ENCODE data around the gene LIN9. TPM values are rescaled to one million over a fixed set of nuclear protein-coding genes. Genes with fewer than 3 reads are reported as not detected.

LIN9 gene
- total RNA-seq, 1 donor from 2014 or later: 4.6 TPM

DNA sequence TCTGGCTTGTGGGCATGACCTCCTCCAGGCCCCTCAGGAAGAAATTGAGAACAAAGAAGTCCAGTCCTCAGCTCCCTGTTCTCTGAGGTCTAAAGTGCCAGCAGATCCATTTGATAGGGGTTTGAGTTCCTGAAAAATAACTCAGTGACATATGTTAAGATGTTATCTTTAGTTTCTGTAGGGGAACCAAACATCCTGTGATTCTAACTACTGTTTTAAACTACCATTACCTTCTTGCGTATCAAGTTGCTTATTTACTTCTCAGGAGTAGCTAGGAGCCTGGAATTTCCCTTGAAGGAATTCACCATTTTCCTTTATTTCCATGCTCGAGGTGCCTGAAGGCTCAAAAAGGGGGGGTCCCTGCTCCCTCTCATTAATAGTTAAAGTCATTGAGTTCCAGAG is 18.8 kb upstream of the LIN9 start:
- Histone ChIP-seq H3K27me3 (ENCODE audit: control insufficient read depth, insufficient read depth, low read length) (no peaks in the 10 kb centered on the region), H3K4me3 (ENCODE audit: low read depth, low read length) (no peak overlapping the region), H3K36me3 (ENCODE audit: control insufficient read depth, insufficient read depth, low read length) (no peaks in the 10 kb centered on the region)
- DNase-seq (ENCODE audit: low read depth): no peak
- TF ChIP-seq, protein P1, sequence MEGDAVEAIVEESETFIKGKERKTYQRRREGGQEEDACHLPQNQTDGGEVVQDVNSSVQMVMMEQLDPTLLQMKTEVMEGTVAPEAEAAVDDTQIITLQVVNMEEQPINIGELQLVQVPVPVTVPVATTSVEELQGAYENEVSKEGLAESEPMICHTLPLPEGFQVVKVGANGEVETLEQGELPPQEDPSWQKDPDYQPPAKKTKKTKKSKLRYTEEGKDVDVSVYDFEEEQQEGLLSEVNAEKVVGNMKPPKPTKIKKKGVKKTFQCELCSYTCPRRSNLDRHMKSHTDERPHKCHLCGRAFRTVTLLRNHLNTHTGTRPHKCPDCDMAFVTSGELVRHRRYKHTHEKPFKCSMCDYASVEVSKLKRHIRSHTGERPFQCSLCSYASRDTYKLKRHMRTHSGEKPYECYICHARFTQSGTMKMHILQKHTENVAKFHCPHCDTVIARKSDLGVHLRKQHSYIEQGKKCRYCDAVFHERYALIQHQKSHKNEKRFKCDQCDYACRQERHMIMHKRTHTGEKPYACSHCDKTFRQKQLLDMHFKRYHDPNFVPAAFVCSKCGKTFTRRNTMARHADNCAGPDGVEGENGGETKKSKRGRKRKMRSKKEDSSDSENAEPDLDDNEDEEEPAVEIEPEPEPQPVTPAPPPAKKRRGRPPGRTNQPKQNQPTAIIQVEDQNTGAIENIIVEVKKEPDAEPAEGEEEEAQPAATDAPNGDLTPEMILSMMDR (IDR thresholded peaks at IDR 0.05; ENCODE audit: insufficient read depth, low read length, poor library complexity, severe bottlenecking): no peak

DNA sequence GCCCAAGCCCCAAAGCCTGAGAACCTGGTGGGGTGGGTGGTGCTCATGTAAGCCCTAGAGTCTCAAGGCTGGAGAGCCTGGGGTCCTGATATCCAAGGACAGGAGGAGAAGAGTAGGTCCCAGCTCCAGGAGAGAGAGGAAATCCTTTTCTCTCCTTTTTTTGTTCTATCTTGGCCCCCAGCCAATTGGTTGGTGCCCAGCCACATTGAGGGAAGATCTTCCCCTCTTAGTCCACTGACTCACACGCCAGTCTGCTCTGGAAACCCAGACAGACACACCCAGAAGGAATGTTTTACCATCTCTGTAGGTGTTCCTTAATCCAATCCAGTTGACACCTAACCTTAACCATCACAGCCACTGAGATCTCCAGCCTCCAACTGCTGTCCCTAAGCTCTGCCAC is 16.2 kb upstream of the LIN9 start:
- H3K36me3 ChIP-seq (ENCODE audit: control insufficient read depth, insufficient read depth, low read length): no peaks in the 10 kb centered on the region
- TF ChIP-seq, protein P1 (IDR thresholded peaks at IDR 0.05; ENCODE audit: insufficient read depth, low read length, poor library complexity, severe bottlenecking): no peak
- no peak overlapping the region for H3K4me3 ChIP-seq (ENCODE audit: low read depth, low read length)
- no peak for DNase-seq (ENCODE audit: low read depth)
- no peaks in the 10 kb centered on the region for H3K27me3 ChIP-seq (ENCODE audit: control insufficient read depth, insufficient read depth, low read length)

DNA sequence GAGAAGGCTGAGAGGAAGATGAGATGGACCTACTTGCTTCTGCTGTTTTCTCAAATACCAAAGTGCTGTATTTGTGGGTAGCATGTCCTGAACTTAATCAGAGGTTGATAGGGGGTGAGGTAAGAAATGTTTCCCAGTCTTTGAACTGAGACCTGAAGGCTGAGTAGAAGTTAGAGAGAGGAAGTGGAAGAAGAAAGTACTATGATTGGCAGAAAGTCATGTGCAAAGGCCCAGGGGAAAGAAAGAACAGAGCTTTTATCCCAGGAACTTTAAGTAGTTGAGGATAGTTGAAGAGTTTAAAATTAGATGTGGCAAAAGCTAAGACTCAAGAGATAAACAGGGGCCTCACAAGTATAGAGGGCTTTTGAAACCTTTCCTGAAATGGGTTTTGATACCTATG is 15.5 kb upstream of the LIN9 start:
- DNase-seq (ENCODE audit: low read depth): no peak
- TF ChIP-seq, protein P1 (IDR thresholded peaks at IDR 0.05; ENCODE audit: insufficient read depth, low read length, poor library complexity, severe bottlenecking): no peak
- Histone ChIP-seq H3K27me3 (ENCODE audit: control insufficient read depth, insufficient read depth, low read length) (no peaks in the 10 kb centered on the region), H3K4me3 (ENCODE audit: low read depth, low read length) (no peak overlapping the region), H3K36me3 (ENCODE audit: control insufficient read depth, insufficient read depth, low read length) (no peaks in the 10 kb centered on the region)

DNA sequence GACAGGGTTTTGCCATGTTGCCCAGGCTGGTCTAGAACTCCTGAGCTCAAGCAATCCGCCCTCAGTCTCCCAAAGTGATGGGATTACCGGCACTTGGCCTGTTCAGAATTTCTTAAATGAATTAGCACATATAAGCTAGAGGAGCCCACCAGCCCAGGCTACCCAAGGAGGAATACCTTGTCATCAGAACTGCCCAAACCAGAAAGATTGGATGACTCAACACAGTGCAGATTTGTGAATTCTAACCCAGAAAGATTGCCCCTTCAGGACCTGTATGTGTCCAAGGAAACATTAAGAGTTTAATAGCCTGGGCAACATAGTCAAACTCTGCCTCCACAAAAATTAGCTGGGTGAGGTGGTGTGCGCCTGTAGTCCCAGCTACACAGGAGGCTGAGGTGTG is 14.0 kb upstream of the LIN9 start:
- H3K4me3 ChIP-seq (ENCODE audit: low read depth, low read length): no peak overlapping the region
- TF ChIP-seq, protein P1 (IDR thresholded peaks at IDR 0.05; ENCODE audit: insufficient read depth, low read length, poor library complexity, severe bottlenecking): no peak
- H3K27me3 ChIP-seq (ENCODE audit: control insufficient read depth, insufficient read depth, low read length): no peaks in the 10 kb centered on the region
- H3K36me3 ChIP-seq (ENCODE audit: control insufficient read depth, insufficient read depth, low read length): no peaks in the 10 kb centered on the region
- DNase-seq (ENCODE audit: low read depth): no peak

DNA sequence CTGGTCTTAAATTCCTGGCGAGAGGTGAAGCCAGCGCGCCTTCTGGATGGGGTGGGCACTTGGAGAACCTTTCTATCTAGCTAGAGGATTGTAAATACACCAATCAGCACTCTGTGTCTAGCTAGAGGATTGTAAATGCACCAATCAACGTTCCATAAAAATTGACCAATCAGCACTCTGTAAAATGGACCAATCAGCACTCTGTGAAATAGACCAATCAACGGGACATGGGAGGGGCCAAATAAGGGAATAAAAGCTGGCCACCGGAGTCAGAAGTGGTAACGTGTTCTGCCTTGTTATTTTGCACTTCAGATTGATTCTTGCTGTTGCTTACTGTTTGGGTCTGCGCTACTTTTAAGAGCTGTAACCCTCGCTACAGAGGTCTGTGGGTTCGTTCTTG is 12.0 kb upstream of the LIN9 start:
- H3K36me3 ChIP-seq (ENCODE audit: control insufficient read depth, insufficient read depth, low read length): no peaks in the 10 kb centered on the region
- H3K4me3 ChIP-seq (ENCODE audit: low read depth, low read length): no peak overlapping the region
- DNase-seq (ENCODE audit: low read depth): no peak
- no peaks in the 10 kb centered on the region for H3K27me3 ChIP-seq (ENCODE audit: control insufficient read depth, insufficient read depth, low read length)
- TF ChIP-seq, protein P1 (IDR thresholded peaks at IDR 0.05; ENCODE audit: insufficient read depth, low read length, poor library complexity, severe bottlenecking): no peak

GRCh38 chr1:226318471-226318870 is 9.5 kb upstream of the LIN9 start:
- H3K36me3 ChIP-seq (ENCODE audit: control insufficient read depth, insufficient read depth, low read length): no peaks in the 10 kb centered on the region
- no peaks in the 10 kb centered on the region for H3K27me3 ChIP-seq (ENCODE audit: control insufficient read depth, insufficient read depth, low read length)
- H3K4me3 ChIP-seq (ENCODE audit: low read depth, low read length): no peak overlapping the region
- no peak for DNase-seq (ENCODE audit: low read depth)
- TF ChIP-seq, protein P1 (IDR thresholded peaks at IDR 0.05; ENCODE audit: insufficient read depth, low read length, poor library complexity, severe bottlenecking): no peak
